H1 (cell line): ENCODE measurements around the gene CTDNEP1. TPM values are rescaled to one million over a fixed set of nuclear protein-coding genes. Genes with fewer than 3 reads are reported as not detected.

Experiments
- CEBPB ChIP-seq: IDR thresholded peaks from 2 replicates; pipeline ENCODE4 v1.6.1; 2012; ENCODE audit warnings: low read depth, low read length
- PHF8 ChIP-seq: fragments of 200-600 bp; sonication (generic); conservative IDR thresholded peaks from 2 replicates; pipeline ENCODE4 v1.7.1; 2012; ENCODE audit warnings: low read depth, mild to moderate bottlenecking, inconsistent platforms, low read length, moderate library complexity
- RAD21 ChIP-seq, 2 experiments: IDR thresholded peaks in 1 of 2; conservative IDR thresholded peaks in 1 of 2; 2 replicates each; pipeline ENCODE4 v1.6.1; 2011; ENCODE audit warnings: low read depth in 2 of 2, low read length in 2 of 2, improper control_type of control experiment in 1 of 2, inconsistent platforms in 1 of 2, mild to moderate bottlenecking in 1 of 2, moderate library complexity in 1 of 2
- TAF7 ChIP-seq: optimal IDR thresholded peaks from 2 replicates; pipeline ENCODE3; 2011; ENCODE audit warnings: low read depth, mild to moderate bottlenecking, inconsistent platforms, low read length, moderate library complexity, borderline replicate concordance
- polyA plus RNA-seq, 7 experiments: library from polyadenylated mRNA; depleted of rRNA in 3 of 7; stranded (reverse) in 5 of 7; unstranded in 2 of 7; fragments of >200 nt in 5 of 7; fragments of 200-250 nt in 2 of 7; gene quantifications; 1 replicate in 5 of 7; 2 replicates in 1 of 7; 4 replicates in 1 of 7; pipeline versions ENCODE4 v1.2.1 to v1.2.3, GENCODE V29; 2011 to 2013; ENCODE audit warnings: missing spikeins in 2 of 7, mixed read lengths in 2 of 7
- total RNA-seq: library from RNA; stranded (reverse); fragmentation: NEBNext Ultra II Directional; extraction: Animal tissue kit (Norgen Biotek cat#: 25700); gene quantifications from 2 replicates; pipeline ENCODE4 v1.2.1, GENCODE V29; 2021
- TF ChIP-seq, protein P1 (sequence below): IDR thresholded peaks from 2 replicates; pipeline ENCODE4 v1.6.1; 2012; ENCODE audit warnings: low read length, inconsistent platforms

Gene CTDNEP1
- total and polyA plus RNA-seq, 2 of the 8 experiments (the other 6 are each of a cell fraction or from before 2014, with no cell fraction given) = 114 to 123 TPM

DNA sequence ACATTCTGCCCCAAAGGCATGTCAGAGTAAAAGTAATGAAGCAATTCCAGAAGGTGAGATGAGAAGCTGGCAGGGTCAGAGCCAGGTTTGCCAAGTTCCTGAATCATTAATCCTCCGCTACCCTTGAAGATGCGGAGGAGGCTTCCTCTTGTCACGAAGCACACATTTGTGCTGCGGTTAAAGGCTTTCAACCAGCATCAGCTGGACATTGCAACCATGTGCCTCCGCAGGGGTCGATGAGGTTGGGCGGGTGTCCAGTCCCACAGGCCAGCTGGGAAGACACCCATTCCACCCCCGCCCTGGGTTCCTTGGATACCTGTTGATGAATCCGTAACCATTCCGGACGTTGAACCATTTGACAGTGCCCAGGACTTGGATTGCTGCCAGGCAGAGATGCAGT is 41.6 kb upstream of the CTDNEP1 start (continued):
- TF ChIP-seq, protein P1, sequence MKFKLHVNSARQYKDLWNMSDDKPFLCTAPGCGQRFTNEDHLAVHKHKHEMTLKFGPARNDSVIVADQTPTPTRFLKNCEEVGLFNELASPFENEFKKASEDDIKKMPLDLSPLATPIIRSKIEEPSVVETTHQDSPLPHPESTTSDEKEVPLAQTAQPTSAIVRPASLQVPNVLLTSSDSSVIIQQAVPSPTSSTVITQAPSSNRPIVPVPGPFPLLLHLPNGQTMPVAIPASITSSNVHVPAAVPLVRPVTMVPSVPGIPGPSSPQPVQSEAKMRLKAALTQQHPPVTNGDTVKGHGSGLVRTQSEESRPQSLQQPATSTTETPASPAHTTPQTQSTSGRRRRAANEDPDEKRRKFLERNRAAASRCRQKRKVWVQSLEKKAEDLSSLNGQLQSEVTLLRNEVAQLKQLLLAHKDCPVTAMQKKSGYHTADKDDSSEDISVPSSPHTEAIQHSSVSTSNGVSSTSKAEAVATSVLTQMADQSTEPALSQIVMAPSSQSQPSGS = no peak
- TF ChIP-seq TAF7 (no peak), RAD21 (IDR thresholded peaks at IDR 0.05 in 1 of 2, conservative IDR thresholded peaks at IDR 0.05 in 1 of 2; ENCODE audit: low read depth in 2 of 2, low read length in 2 of 2) (no peak), CEBPB (no peak), PHF8 (no peak)
